ENCODE data around the gene REEP1. TPM values are rescaled to one million over a fixed set of nuclear protein-coding genes. Genes with fewer than 3 reads are reported as not detected.

The REEP1 gene
- total RNA-seq, 4 donors from 2014 or later = 0.17 to 1.1 (median 0.46) TPM

DNA sequence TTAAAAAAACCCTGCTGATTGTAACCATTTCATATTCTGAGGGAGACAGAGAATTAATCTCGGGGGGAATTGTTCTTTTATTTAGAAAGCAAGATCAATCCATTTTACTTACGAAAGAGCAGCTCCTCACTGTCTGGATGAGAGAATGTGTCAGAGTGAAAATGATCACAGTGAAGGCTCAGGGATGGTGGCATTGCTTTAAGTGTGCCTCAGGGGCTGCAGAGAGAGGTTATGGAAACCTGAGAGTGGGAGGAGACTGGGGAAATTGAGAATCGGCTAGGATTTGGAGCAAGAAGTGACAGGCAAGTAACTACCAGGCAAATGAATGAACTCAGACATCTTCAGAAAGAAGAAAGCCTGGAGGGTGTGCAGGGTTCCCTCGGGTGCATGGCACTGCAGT lies 104.0 kb downstream of the REEP1 start:
- TF ChIP-seq, protein P1, sequence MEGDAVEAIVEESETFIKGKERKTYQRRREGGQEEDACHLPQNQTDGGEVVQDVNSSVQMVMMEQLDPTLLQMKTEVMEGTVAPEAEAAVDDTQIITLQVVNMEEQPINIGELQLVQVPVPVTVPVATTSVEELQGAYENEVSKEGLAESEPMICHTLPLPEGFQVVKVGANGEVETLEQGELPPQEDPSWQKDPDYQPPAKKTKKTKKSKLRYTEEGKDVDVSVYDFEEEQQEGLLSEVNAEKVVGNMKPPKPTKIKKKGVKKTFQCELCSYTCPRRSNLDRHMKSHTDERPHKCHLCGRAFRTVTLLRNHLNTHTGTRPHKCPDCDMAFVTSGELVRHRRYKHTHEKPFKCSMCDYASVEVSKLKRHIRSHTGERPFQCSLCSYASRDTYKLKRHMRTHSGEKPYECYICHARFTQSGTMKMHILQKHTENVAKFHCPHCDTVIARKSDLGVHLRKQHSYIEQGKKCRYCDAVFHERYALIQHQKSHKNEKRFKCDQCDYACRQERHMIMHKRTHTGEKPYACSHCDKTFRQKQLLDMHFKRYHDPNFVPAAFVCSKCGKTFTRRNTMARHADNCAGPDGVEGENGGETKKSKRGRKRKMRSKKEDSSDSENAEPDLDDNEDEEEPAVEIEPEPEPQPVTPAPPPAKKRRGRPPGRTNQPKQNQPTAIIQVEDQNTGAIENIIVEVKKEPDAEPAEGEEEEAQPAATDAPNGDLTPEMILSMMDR (IDR thresholded peaks at IDR 0.05; ENCODE audit: low read depth) = no peak

DNA sequence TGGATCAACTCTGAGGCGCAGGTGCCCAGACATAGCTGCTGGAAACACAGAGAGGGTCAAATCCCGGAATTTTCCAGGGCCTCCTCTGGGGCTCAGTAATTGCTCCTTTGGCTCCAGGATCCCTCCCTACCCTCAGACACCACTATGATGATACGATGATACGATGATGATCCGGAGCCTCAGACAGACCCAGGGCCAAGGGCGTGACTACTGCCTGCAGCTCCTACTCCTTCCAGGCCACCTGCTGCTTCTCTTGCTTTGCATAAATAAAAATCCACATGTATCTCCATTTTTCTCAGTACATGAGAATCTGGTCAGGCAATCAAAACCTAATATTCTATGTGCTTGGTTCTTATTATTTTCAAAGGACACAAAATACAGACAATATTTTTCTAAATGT lies 104.5 kb downstream of the REEP1 start:
- TF ChIP-seq, protein P1 (IDR thresholded peaks at IDR 0.05; ENCODE audit: low read depth) = no peak

DNA sequence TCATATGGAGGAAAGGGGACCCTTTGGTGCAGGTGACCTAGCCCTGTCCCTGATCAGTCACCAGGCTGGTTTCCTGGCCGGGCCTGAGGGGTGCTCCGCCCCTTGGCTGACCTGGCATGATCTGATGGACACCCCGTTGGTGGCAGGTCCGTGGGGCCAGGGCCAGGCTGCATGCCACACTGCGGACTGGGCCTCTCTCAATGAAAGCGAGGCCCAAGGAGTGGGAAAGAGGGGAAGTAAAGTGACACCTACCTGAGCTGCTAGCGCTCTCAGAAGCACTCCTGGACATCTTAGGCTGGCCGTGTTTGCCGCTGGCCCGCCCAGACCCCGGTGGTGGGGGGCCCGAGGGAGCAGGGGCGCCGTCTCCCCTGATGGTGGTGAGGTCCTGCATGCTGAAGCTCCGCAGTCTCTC lies 105.0 kb downstream of the REEP1 start:
- TF ChIP-seq, protein P1 (IDR thresholded peaks at IDR 0.05; ENCODE audit: low read depth) = no peak

DNA sequence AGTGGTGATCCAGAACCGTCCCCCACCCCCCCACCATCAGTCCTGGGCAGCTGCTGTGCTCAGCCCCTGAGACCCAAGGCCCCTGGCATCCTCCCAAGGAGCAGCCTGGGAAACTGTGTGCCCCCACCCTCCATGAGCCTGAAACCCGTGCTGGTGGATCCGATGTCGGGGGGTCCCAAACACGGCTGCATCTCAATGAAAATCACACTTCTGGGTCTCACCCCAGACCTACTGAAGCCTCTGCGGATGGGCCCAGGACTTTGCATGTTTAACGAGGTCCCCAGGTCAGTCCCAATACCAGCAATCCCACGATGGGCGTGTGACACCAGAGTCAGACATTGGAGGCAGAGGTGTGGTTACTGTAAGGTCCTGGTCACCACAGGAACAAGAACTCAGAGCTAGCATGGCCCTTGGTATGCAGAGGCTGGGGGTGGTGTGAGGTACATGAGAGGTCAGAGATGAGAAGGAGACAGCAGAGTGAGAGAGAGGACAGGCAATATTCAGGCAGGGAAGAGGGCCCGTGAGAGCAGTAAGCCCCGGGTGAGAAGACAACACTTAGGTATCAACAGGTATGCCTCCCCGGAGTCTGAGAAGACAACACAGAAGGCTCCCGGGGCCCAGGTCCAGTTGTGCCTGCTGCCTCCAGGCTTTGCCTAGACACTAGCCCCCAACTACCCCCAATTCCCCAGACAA lies 105.6 kb downstream of the REEP1 start:
- TF ChIP-seq, protein P1 (IDR thresholded peaks at IDR 0.05; ENCODE audit: low read depth) = no peak

DNA sequence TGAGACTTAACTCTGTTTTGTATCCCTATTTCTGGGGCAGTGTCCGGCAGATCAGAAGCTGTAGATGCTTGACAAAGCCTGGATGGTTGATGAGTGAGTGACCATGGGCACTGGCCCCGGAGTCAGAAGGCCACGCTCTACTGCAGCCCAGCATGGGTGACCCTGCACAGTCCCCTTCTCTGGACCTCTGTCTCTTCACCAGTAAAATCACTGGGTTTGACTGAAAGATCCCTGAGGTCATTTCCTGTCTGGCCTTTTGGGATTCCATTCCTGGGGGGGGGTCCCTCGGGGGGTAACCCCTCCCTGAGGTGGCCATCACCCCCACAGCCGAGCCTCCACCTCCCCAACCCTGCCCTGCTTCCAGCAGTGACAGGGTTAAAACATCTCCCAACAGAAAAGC lies 106.5 kb downstream of the REEP1 start:
- TF ChIP-seq, protein P1 (IDR thresholded peaks at IDR 0.05; ENCODE audit: low read depth) = no peak

DNA sequence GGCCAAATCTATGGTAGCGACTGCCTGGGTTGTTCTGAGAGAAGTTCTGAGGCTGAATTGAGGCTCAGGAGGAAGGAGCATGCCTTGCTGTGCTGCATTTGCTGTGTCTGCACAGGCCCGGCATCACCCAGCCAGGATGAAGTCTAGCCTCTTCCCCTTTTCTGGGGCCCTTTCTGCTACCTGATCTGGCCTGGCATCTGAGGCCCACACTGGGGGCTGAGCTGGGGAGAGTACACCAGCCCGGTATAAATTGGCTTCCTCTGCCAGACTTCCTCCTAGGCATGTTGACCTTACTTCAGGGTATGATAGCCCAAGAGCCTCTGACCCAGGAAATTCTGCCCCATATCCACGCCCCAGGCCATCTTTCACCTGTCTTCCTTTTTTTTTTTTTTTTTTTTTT lies 108.2 kb downstream of the REEP1 start:
- TF ChIP-seq, protein P1 (IDR thresholded peaks at IDR 0.05; ENCODE audit: low read depth) = no peak

DNA sequence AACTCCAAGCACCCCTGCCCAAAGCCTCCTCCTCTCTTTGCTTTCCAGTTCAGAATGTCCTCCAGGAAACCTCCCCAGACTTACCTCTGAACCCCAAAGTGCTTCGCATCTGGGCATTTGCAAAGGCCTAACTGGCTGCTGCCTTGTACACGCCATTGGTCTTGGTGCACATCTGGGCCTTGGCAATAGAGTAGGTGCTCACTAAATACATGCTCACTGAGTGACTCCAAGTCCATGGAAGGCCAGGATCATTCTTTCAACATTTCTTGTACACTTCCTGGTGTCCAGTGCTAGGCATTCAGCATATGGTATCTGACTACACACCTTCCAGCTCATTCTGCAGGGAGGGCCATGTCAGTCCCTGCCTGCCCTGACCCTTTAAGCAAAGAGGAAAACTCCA lies 109.7 kb downstream of the REEP1 start:
- TF ChIP-seq, protein P1 (IDR thresholded peaks at IDR 0.05; ENCODE audit: low read depth) = no peak
